ENCODE results near the gene PCSK6.

Gene PCSK6

GRCh38 chr15:101496198-101496986 lies 6.9 kb upstream of the PCSK6 start:
- no peak for DNase-seq (ENCODE audit: low read depth)
- no peak for TF ChIP-seq CTCF (IDR thresholded peaks at IDR 0.05; ENCODE audit: insufficient read depth, low read depth, low read length, missing control alignments)
- H3K4me3 ChIP-seq (ENCODE audit: low read depth, low read length) = no peak overlapping the region

- TF ChIP-seq CTCF (IDR thresholded peaks at IDR 0.05; ENCODE audit: insufficient read depth, low read depth, low read length, missing control alignments) = no peak
- no peak overlapping the region for H3K4me3 ChIP-seq (ENCODE audit: low read depth, low read length)
- no peak for DNase-seq (ENCODE audit: low read depth)
Measured at GRCh38 chr15:101495334-101496197, 6.1 kb upstream of the PCSK6 start.

DNA sequence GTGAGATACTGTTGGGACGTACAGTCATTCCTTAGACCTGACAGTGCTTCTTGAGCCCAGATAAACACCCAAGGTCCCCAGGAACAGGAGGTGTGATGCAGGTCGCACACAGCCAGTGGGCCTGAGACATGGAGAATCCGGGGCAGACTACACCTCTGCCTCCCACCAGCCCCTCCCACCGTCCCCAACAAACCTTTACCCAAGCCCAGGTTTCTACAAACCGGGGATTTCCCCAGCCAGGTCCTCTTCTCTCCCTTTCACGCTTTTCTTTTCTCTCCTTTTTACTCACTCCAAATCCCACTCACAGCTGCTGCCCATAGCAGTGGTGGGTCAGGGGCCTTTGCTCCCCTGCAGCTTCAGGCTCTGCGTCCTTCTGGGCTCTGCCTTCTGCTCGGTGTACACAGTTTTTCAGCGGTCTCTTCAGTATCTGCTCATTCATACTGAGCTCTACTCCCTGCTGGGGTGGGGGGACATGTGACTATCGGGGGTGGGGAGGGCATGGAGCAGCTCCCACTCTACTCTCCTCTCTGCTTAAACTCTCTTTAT lies 4.8 kb upstream of the PCSK6 start:
- H3K4me3 ChIP-seq (ENCODE audit: low read depth, low read length) = no peak overlapping the region
- TF ChIP-seq CTCF (IDR thresholded peaks at IDR 0.05; ENCODE audit: insufficient read depth, low read depth, low read length, missing control alignments) = no peak
- no peak for DNase-seq (ENCODE audit: low read depth)

DNA sequence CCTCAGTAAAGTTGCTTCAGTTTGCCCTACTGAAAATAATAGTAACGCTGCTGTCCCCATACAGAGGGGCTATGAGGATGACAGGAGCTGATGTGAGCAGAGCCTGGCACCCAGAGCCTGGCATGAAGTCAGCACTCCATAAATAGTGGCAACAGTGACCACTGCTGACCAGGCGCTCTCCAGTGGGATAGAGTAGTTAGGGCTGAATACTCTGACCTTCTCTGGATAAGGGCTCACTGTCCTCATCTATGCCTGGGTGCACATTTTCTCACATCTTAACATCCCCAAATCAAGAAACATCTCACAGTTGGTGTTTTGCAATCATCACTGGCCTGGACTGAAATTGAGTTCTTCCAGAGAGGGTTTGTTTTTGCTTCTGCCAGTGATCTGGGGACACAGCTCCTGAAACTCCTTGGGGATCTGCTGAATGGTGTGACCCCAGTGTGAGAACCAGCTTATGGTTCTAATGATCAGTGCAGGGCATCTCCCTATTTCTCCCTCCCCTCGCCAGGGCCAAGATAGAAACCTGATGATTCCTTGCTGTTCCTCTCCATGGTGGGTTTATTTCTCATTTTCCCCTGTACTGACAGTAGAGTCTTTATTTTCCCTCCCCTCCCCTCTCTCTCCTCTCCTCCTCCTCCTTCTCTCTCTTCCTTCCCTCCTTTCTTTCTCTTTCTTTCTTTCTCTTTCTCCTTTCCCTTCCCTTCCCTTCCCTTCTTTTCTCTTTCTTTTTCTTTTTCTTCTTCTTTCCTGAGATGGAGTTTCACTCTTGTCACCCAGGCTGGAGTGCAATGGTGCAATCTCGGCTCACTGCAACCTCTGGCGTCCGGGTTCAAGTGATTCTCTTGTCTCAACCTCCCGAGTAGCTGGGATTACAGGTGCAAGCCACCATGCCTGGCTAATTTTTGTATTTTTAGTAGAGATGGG lies 3.5 kb upstream of the PCSK6 start:
- no peak overlapping the region for H3K4me3 ChIP-seq (ENCODE audit: low read depth, low read length)
- DNase-seq (ENCODE audit: low read depth) = no peak
- no peak for TF ChIP-seq CTCF (IDR thresholded peaks at IDR 0.05; ENCODE audit: insufficient read depth, low read depth, low read length, missing control alignments)

- no peak for TF ChIP-seq CTCF (IDR thresholded peaks at IDR 0.05; ENCODE audit: insufficient read depth, low read depth, low read length, missing control alignments)
- no peak overlapping the region for H3K4me3 ChIP-seq (ENCODE audit: low read depth, low read length)
- DNase-seq (ENCODE audit: low read depth) = no peak
Measured at GRCh38 chr15:101491734-101492640, 2.5 kb upstream of the PCSK6 start.
